Activated naive CD8-positive, alpha-beta T cell (primary cell): ENCODE results near the gene ANO3.
"Not testable (repeated sequence)": the region's sequence is repeated elsewhere in the genome, so short reads cannot be mapped to it uniquely, and the experiment has no call there.

Experiments used
- H3K27ac Mint-ChIP-seq: one replicate; pipeline ENCODE4 v1.8.0; 2021; ENCODE audit warnings: mixed read lengths
- H3K27me3 Mint-ChIP-seq: one replicate; pipeline ENCODE4 v1.8.0; 2021; ENCODE audit warnings: mixed read lengths
- H3K36me3 Mint-ChIP-seq: one replicate; pipeline ENCODE4 v1.8.0; 2021; ENCODE audit warnings: mixed read lengths
- H3K4me1 Mint-ChIP-seq: one replicate; pipeline ENCODE4 v1.8.0; 2021; ENCODE audit warnings: low read depth, mixed read lengths
- H3K4me3 Mint-ChIP-seq: one replicate; pipeline ENCODE4 v1.8.0; 2021; ENCODE audit warnings: mild to moderate bottlenecking, mixed read lengths
- H3K9me3 Mint-ChIP-seq: one replicate; pipeline ENCODE4 v1.8.0; 2021; ENCODE audit warnings: low read depth, mixed read lengths

ANO3 gene

DNA sequence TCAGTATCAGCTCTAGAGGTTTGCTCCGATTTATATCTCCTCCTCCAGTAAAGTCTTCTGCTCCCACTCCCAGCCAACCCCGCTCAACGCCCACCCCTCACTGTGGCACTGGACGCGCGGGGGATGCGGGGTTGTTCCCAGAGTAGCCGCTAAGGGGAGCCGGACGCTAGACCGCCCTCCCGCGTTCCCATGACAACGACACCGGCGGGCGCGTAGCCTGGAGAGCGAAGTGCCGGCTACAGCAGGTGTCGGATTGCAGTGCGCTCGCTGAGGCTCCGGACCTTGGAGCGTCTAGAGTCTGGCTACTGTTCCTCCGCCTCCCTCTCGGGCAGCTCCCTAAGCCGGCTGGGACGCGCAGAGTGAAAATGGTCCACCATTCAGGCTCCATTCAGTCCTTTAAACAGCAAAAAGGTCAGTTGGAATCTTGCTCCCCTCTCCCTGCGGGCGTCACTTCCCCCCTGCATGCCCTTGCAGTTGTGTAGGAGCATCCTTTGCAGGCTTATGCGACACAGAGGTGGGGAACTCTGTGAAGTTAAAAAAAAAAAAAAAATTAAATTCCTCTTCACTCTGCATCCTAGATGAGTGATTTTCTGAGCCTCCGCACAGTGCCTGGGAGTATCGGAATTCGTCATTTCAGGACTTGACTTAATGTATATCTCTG lies at the start of gene ANO3:
TSS of gene ANO3 (plus strand) at position 220 of the 661 bp plus-strand sequence. CDS start at position 366, 146 bp downstream.
- Mint-ChIP-seq H3K4me1 (no peaks in the 10 kb centered on the region), H3K27ac (no peak within 1 kb of the TSS), H3K36me3 (no peaks in the 10 kb centered on the region), H3K4me3 (no peak within 1 kb of the TSS), H3K27me3 (peaks cover 9% of the 10 kb centered on the region), H3K9me3 (peaks cover 5% of the 10 kb centered on the region)

DNA sequence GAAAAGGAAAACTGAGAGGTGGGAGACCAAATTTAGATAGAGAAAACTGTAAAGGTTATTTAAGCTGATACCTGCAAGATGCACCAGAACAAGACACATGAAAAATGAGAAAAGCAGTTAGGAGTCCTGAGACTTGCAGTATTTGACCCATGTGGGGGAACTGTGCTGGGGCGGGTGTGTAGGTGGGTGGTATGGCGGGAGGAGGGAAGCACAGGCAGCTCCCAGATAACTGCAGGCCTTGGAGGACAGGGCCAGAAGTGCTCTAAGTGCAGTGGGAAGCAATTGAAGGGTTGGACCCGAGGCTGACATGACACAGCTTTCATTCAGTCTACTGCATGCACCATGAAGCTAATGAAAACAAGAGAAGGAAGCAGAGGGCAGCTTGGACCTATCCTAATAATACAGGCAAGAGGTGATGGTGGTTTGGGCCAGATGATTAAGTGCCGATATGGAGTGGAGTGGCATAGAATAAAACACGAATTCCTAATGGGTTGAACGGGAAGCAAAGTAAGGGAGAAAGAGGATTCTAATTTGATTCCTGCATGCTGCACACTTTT lies 48.0 kb upstream of the ANO3 start:
- Mint-ChIP-seq H3K4me3 (peak overlapping the region; percentile 15), H3K36me3 (no peaks in the 10 kb centered on the region), H3K9me3 (no peaks in the 10 kb centered on the region), H3K27me3 (peaks cover 6% of the 10 kb centered on the region), H3K27ac (no peak overlapping the region), H3K4me1 (peaks cover 3% of the 10 kb centered on the region)

DNA sequence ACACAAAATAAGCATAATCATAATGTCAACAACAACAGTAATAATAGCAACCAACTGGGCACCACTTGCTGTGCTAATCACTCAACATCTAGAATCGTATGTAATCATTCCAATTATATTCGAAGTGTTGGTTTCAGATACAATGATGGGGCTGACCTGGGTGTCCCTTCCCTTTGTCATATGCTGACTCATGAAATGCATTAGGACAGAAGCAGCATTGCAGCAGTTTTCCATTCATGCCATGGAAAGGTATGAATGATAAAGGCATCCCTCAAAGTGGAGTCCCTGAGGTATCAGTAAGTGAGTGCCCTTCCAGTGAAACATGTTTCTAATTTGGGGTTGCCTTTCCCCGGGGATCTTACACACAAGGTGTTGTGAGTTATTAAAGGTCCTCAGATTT lies 46.3 kb upstream of the ANO3 start:
- Mint-ChIP-seq H3K9me3 (no peaks in the 10 kb centered on the region), H3K27ac (no peak overlapping the region), H3K27me3 (peaks cover 4% of the 10 kb centered on the region), H3K4me3 (no peak overlapping the region), H3K36me3 (no peaks in the 10 kb centered on the region), H3K4me1 (peaks cover 3% of the 10 kb centered on the region)

DNA sequence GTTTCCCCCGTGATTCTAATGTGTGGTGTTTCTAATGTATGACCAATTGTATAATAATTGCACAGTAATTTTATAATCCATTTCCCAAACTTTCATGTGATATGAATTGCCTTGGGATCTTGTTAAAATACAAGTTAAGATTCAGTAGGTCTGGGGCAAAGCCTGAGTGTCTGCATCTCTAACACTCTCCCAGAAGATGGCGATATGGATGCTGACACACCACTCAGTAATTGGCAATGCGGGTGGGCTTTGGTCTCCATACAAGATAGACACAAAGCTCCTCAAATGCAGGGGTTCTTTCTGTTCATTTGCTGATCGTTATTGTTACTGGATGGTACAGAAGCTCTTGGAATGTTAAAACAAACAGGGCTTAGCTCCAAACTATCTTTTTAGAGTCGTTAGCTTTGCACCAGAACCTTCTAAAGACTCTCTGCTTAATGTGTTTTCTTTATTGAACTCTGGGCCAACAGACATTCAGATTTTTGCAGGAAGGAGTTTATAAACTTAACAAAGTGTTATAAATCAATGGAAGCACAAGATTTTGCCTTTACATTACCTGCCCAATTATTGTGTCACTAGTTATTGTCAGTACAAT lies 45.4 kb upstream of the ANO3 start:
- no peak overlapping the region for H3K4me3 Mint-ChIP-seq
- H3K9me3 Mint-ChIP-seq = no peaks in the 10 kb centered on the region
- peaks cover 2% of the 10 kb centered on the region for H3K27me3 Mint-ChIP-seq
- H3K27ac Mint-ChIP-seq = no peak overlapping the region
- peaks cover 3% of the 10 kb centered on the region for H3K4me1 Mint-ChIP-seq
- no peaks in the 10 kb centered on the region for H3K36me3 Mint-ChIP-seq

DNA sequence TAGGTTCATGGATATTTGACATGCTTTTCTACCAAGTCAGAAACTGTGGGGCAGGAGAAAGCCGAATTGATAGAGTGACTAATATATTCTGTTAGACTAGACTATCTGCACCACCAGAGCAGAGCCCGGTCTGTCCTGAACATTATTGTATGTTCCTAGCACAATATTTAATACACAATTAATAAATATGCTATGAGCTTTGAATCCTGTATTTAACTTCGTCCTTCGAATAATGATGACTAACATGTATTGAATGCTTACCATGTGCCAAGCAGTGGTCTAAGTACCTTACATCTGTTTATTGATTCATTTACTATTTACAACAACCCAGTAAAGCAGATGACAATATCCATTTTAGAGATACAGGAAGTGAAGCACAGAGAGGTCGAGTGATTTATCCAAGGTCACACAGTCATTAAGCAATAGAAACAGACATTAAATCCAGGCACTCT lies 44.8 kb upstream of the ANO3 start:
- Mint-ChIP-seq H3K4me3 (no peak overlapping the region), H3K27me3 (peaks cover 2% of the 10 kb centered on the region), H3K27ac (no peak overlapping the region), H3K36me3 (no peaks in the 10 kb centered on the region), H3K4me1 (peaks cover 3% of the 10 kb centered on the region), H3K9me3 (no peaks in the 10 kb centered on the region)

DNA sequence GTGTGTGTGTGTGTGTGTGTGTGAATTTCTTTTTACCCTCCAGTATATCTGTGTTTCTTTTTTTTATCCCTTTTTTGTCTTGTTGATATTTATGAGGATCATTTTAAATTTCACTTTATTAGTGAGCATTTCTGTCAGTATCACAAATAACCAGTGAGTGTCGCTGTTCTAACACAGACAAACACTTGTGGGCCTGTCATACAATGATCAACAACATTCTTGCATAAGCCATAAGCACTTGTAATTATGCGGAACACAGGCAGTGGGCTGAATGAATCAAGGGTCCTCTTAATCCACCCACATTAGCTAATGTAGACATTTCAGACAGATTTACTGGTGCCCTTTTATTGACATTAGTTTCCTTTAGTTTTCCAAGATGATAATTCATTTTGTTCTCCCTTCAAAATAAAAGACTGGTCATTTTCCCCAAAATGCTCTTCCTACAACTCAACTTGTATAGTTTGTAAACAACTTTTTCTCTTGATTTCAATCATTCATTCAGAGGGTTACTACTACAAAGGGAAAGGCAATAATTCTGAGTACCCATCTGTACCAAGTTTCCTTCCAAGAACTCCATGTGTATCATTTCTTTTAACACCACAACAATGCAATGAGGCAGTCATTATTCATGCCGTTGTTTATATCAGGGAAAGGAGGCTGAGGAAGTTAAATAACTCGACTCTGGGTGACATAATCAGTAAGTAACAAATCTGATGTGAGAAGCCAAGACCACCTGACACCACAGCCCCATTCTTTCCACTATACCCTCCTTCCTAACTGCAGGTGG lies 34.5 kb upstream of the ANO3 start:
- H3K27ac Mint-ChIP-seq = no peak overlapping the region
- H3K36me3 Mint-ChIP-seq = no peaks in the 10 kb centered on the region
- no peak overlapping the region for H3K4me3 Mint-ChIP-seq
- H3K27me3 Mint-ChIP-seq = peaks cover 3% of the 10 kb centered on the region
- no peaks in the 10 kb centered on the region for H3K9me3 Mint-ChIP-seq
- no peaks in the 10 kb centered on the region for H3K4me1 Mint-ChIP-seq

DNA sequence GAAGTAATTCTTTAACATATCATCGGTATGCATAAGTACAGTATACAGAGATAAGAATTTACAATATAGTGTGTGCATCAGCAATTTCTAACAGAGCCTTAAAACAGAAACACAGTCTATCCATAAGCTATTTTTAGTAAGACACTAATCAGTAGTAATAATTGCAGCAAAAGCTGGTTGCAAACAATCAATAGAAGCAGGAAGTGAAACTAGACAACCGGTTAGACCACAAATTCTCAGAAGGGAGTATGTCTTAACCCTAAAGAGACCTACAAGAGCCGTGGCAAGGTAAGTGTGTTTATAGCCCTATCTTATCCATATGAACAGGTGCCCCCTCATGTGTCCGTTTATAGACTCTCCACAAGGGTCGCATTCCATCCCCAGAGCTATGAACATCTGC lies 15.6 kb upstream of the ANO3 start:
- H3K4me3 Mint-ChIP-seq, H3K9me3 Mint-ChIP-seq, H3K27ac Mint-ChIP-seq, H3K36me3 Mint-ChIP-seq, H3K4me1 Mint-ChIP-seq, H3K27me3 Mint-ChIP-seq: not testable (repeated sequence)

DNA sequence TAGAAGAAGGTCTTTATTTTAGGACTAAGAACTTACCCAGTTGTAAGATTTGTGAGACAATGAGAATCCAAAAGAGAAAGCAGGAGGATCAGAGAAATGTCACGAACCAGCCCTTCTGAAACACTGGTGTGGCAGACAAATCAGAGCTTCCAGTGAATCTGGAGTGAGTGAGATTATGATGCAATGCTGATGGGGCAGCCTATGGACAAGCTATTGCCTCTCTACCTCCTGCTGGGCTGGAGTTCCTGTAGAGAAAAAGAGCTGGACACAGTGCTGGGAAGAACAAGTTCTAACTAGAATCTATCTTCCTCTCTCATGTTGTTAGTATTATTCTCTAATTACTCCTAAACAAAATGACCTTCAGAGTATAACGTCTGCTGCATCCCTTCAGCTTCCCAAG lies 12.0 kb upstream of the ANO3 start:
- H3K9me3 Mint-ChIP-seq = no peaks in the 10 kb centered on the region
- H3K4me1 Mint-ChIP-seq = no peaks in the 10 kb centered on the region
- no peak overlapping the region for H3K27ac Mint-ChIP-seq

DNA sequence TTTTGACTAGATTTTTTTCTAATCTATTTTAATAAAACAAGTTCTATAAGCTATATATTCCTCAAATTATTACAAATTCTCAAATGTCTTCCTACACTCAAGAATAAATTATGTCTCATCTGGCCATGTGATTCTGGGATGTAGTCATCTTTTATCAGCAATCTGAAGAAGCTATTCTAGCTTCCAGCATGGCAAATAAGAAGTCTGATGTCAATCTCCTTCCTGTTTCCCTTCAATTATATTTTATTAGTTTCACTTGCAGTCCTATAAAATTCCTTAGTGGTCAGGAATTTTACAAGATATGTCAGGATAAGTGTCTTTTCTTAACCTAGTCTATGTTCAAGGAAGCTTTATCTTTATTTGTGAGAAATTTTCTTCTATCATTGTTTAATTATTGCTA lies 10.4 kb upstream of the ANO3 start:
- no peak overlapping the region for H3K4me3 Mint-ChIP-seq
- no peaks in the 10 kb centered on the region for H3K27me3 Mint-ChIP-seq
- H3K36me3 Mint-ChIP-seq = no peaks in the 10 kb centered on the region
- H3K4me1 Mint-ChIP-seq = no peaks in the 10 kb centered on the region
- H3K27ac Mint-ChIP-seq = no peak overlapping the region
- no peaks in the 10 kb centered on the region for H3K9me3 Mint-ChIP-seq

More for the DNA sequence above, 12.0 kb upstream of the ANO3 start:
- Mint-ChIP-seq H3K4me3 (no peak overlapping the region), H3K27me3 (no peaks in the 10 kb centered on the region), H3K36me3 (no peaks in the 10 kb centered on the region)

DNA sequence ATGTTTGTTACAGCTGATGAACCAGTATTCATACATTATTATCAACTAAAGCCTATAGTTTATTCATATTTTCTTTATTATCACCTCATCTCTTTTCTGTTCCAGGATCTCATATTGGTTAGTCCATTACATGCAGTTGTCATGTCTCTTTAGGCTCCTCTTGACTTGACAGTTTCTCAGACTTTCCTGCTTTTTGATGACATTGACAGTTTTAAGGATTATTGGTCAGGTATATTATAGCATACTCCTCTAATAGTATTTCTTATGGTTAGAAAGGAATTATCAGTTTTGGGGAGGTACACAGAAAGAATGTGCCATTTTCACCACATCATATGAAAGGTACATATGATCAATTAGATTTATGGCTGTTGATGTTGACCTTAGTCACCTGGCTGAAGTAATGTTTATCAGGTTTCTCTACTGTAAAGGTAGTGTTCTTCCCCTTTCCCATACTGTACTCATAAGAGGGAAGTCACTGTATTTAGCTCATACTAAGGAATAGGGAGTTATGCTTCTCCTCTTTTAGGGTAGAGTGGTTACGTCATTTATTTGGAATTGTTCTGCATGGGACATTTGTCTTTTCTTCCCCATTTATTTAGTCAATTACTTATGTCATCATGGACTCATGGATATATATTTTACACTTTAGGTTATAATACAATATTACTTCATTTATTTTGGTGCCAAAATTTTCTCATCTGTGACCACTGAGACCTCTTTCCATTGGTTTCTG lies 9.4 kb upstream of the ANO3 start:
- Mint-ChIP-seq H3K9me3 (no peaks in the 10 kb centered on the region), H3K27me3 (no peaks in the 10 kb centered on the region), H3K27ac (no peak overlapping the region), H3K4me3 (no peak overlapping the region), H3K4me1 (no peaks in the 10 kb centered on the region), H3K36me3 (no peaks in the 10 kb centered on the region)

DNA sequence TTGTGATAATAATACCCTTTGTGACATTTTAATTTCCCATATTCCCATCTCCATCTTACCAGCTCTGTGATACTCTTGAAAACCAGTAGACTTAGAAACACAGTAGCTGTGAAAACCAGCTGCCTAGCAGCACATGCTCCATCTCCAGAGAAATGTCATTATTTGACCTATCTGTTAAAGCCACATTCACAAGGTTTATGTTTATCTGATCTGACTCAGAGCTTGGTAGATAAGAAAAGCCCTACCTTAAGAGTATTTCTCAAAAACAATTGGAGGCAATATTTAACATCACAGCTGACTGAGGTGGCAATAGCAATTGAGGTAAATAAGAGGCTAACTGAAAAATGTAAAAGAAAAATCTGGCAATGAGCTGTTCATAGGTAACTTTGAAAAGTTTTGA lies 8.1 kb upstream of the ANO3 start:
- Mint-ChIP-seq H3K9me3 (no peaks in the 10 kb centered on the region), H3K4me1 (no peaks in the 10 kb centered on the region), H3K27ac (no peak overlapping the region), H3K36me3 (no peaks in the 10 kb centered on the region), H3K4me3 (no peak overlapping the region), H3K27me3 (no peaks in the 10 kb centered on the region)

DNA sequence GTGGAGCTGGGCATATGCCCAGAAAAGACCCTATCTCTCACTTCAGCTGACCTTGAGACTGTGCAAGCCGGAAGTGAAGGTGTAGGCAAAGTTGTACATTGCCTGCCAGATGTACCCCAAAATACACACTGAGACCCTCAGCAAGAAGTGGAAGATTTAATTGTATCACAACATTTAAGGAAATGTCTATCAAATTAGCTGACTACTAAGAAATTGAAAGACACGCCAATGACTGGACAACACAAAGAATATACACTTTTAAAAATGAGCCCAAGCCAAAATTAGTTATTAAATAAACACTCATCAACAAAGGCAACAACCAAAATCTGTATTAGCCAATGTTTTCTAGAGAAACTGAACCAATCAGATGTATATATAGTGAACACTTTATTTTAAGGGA lies 7.7 kb upstream of the ANO3 start:
- Mint-ChIP-seq H3K27me3 (no peaks in the 10 kb centered on the region), H3K9me3 (no peaks in the 10 kb centered on the region), H3K36me3 (no peaks in the 10 kb centered on the region), H3K4me3 (no peak overlapping the region), H3K4me1 (no peaks in the 10 kb centered on the region), H3K27ac (no peak overlapping the region)

DNA sequence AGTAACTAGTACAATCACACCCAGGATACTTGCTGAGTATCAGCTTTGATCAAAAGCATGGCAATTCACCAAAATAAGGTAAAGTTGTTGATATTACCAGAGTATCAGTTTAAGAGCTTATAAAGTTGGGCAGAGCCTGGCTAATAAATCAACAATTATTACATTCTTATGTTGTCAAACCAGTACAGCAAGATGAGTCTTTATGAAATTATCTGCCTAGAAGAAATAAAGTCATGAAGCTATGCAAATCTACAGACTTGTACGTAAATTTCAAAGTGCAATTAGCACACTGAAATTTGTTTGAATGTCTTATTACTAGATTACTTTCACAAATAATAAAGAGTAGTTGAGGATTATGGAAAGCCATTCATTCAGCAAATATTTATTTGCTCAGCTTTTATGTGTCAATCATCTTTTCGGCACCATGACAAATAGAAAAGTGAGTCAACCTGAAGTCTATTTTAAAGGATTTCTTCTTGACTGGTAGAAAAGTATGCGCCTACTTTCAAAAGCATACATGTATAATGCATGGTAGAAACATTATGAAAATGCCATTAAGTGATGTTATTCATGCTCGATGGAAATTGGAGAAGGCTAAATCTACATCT lies 5.0 kb upstream of the ANO3 start:
- peaks cover 5% of the 10 kb centered on the region for H3K9me3 Mint-ChIP-seq
- H3K4me1 Mint-ChIP-seq = no peaks in the 10 kb centered on the region
- H3K27me3 Mint-ChIP-seq = peaks cover 1% of the 10 kb centered on the region
- no peaks in the 10 kb centered on the region for H3K36me3 Mint-ChIP-seq
- H3K27ac Mint-ChIP-seq = no peak overlapping the region
- H3K4me3 Mint-ChIP-seq = no peak overlapping the region

DNA sequence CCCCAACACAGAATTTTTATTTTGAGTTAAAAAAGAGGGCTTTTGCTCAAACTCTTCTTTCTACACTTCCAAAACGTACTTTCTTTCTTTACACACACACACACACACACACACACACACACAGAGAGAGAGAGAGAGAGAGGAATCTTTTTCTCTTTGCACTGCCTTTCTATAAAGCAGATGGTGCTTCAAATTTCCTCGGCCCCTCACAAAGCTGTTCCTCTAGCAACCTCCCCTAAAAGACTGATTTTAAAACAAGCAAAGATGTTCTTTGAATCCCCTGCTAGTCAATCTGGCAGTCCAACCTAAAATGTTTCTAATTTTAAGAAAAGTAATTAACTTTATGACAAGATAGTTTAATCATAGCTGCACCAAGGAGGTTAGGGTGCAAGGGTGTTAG lies 2.7 kb upstream of the ANO3 start:
- Mint-ChIP-seq H3K4me1 (no peaks in the 10 kb centered on the region), H3K9me3 (peaks cover 5% of the 10 kb centered on the region), H3K4me3 (no peak overlapping the region), H3K27ac (no peak overlapping the region), H3K27me3 (peaks cover 9% of the 10 kb centered on the region), H3K36me3 (no peaks in the 10 kb centered on the region)
